HG03442 (cell line): Measurements from ENCODE around the gene FBXO8.
"Not testable (repeated sequence)": the region's sequence is repeated elsewhere in the genome, so short reads cannot be mapped to it uniquely, and the experiment has no call there.

Experiments
- ATAC-seq: cut with Tn5 transposase; IDR thresholded peaks from one replicate; pipeline ENCODE4 v1.9.1; 2021; ENCODE audit warnings: mild to moderate bottlenecking, moderate library complexity; ENCODE audit not compliant: unreplicated experiment

The FBXO8 gene

DNA sequence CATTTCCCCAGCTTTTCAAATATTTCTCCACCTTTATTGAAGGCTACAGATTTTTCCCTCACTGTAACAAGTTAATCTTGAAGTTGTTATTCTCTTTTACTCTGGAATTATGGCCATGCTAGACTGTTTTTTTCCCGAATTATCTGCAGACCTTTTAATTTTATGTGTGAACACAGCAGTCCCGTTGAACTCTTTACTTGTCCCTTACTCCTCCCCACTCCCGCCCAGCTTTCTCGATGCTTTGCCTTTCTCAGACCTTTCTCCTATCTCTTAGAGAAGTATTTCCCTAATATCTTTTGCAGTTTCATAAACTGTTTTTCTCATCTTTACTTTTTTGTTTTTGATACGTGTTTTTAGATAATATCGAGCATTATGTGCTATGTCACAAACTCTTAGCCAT lies 1.0 kb upstream of the FBXO8 start:
- no peak for ATAC-seq

GRCh38 chr4:174282836-174283506 lies 496 bp downstream of the FBXO8 start:
- ATAC-seq, result peak; percentile 98

- no peak for ATAC-seq
Measured at GRCh38 chr4:174281901-174282300, 1.6 kb downstream of the FBXO8 start.

GRCh38 chr4:174281182-174281737 lies 2.2 kb downstream of the FBXO8 start:
- no peak for ATAC-seq

GRCh38 chr4:174279433-174280155 lies 3.9 kb downstream of the FBXO8 start:
- ATAC-seq, result no peak

DNA sequence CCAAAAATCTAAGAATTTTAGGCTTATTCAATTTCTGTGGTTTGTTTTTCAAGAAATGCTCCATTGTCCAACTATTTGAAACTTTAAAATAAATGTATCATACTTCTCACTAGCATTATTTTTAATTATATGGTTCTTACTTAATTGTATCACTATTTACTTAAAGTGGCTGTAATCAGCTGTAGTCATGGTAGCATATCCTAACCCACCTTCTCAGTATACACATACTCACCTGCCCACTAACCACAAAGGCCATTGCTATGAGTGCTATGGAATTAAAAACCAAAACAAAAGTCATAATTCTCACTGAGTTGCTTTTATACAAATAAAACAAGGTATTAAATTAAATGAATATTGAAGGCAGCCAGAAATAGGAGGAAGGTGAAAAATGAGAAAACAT lies 5.0 kb downstream of the FBXO8 start:
- no peak for ATAC-seq

GRCh38 chr4:174277433-174277832 lies 6.0 kb downstream of the FBXO8 start:
- ATAC-seq, result no peak

- no peak for ATAC-seq
Measured at GRCh38 chr4:174275101-174275500, 8.4 kb downstream of the FBXO8 start.

GRCh38 chr4:174274436-174274835 lies 9.0 kb downstream of the FBXO8 start:
- ATAC-seq, result no peak

DNA sequence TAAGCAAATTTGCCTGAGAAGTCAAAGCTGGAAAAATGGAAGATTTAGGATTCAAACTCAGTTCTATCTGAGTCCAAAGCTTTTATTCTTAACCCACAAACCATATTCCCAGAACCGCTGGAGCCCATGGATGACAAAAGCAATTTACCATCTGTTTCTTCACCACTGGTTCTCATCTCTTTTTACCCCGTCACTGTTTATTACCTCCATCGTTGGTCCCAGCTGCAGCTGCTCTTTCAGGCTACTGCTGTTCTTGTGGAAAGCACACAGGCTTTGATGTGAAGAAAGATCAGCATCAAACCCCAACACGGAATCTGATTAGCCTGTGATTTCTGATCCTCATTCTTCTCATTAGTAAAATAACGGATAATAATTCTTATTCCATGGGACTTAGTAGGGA lies 9.5 kb downstream of the FBXO8 start:
- no peak for ATAC-seq

GRCh38 chr4:174266416-174266815 lies 17.1 kb downstream of the FBXO8 start:
- ATAC-seq, result no peak

- no peak for ATAC-seq
Measured at GRCh38 chr4:174265916-174266315, 17.6 kb downstream of the FBXO8 start.

DNA sequence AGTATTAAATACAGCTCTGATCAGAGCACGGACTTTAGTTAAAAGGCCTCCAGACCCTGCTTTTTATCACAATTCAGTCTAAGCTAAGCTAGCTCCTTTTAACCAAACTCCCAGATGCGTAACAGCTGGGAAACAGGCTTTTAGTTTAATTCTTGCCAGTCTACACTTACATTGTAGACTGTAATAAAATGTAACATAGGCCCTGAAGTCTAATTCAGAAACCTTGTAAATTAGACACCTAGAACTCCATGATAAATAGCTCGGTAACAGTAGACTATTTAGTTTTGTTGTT lies 20.1 kb downstream of the FBXO8 start:
- ATAC-seq, result no peak

GRCh38 chr4:174262624-174263444 lies 20.6 kb downstream of the FBXO8 start:
- no peak for ATAC-seq

DNA sequence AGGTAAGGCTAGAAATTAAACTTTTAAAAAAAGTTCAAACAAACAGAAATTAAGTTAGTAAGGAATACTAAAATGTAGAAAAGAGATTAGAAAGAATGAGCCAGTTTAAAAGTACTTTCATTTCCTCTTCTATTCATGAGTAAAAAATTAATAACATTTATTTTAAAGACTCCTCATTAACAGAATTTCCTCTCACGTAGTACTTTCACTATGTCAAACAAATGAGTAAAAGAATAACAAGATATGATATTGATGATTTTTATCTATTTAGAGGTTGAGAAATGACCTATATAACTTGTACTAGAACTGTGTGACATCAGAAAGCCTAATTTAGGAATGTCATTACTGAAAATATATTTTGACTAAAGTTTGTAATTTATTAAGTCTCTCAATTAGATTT lies 22.0 kb downstream of the FBXO8 start:
- not testable (repeated sequence) for ATAC-seq

DNA sequence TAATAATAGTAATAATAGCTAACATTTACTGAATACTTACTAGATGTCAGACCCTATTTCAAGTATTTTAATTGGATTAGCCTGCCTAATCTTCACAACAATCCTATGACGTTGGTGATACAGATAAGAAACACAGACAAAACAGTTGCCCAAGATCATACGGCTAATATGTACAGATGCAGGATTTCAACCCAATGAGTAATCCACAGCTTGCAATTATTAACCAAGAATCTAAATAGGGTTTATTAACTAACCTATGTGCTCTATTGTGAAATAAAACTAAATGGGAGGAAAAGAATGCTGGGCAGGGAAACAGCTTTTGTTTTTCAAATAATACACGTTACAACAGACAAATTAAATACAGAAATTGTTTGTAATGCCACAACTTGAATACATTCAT lies 23.4 kb downstream of the FBXO8 start:
- peak; percentile 45 for ATAC-seq

DNA sequence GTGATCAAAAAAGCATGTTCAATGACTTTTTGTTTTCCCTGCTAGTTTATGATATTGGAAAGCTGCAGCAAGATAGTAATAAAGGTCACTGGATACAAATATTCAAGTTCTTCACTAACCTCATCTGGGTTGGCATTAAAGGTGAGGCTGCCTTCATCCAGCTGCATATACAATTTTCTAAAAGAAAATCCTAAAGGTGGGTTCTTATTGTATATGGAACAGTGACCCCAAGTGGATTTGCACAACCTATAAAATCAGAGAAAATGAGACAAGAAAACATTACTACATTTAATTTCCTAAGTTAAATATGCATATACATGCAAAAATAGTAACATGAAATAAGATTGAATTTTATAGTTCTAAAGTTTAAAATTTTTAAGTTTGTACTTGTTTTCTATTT lies 23.9 kb downstream of the FBXO8 start:
- no peak for ATAC-seq

- no peak for ATAC-seq
Measured at GRCh38 chr4:174256277-174256713, 27.2 kb downstream of the FBXO8 start.

GRCh38 chr4:174255786-174256185 lies 27.7 kb downstream of the FBXO8 start:
- no peak for ATAC-seq

- no peak for ATAC-seq
Measured at GRCh38 chr4:174255374-174255773, 28.1 kb downstream of the FBXO8 start.

- ATAC-seq, result no peak
Measured at GRCh38 chr4:174254613-174255012, 28.9 kb downstream of the FBXO8 start.

GRCh38 chr4:174252412-174252811 lies 31.1 kb downstream of the FBXO8 start:
- no peak for ATAC-seq
